OCI-LY7 (cell line): ENCODE results near the gene AHR.

Source experiments
- CTCF ChIP-seq: fragments of 200-600 bp; sonication (generic); conservative IDR thresholded peaks from 2 replicates; pipeline ENCODE4 v1.5.1; 2014; ENCODE audit warnings: mild to moderate bottlenecking, antibody characterized with exemption, low read length, moderate library complexity, mixed read lengths
- EZH2phosphoT487 ChIP-seq: fragments of 200-600 bp; sonication (generic); IDR thresholded peaks from 2 replicates; pipeline ENCODE4 v1.6.1; 2018; ENCODE audit warnings: low read depth, borderline replicate concordance, mild to moderate bottlenecking, mixed run types, antibody characterized with exemption, low read length, moderate library complexity, mixed read lengths

GRCh38 chr7:17339952-17340351 lies 41.5 kb downstream of the AHR start:
- TF ChIP-seq CTCF (no peak), EZH2phosphoT487 (no peak)
